ELR (cell line): ENCODE data around the gene GLRX2.
A peak's percentile ranks its signal among the peaks of the same experiment; 100 is the strongest.
"Not testable (repeated sequence)": the region's sequence is repeated elsewhere in the genome, so short reads cannot be mapped to it uniquely, and the experiment has no call there.

Experiments
- DNase-seq: peaks from one replicate; pipeline ENCODE4 v3.0.0-alpha.2; 2015; ENCODE audit warnings: low read depth

Gene GLRX2

DNA sequence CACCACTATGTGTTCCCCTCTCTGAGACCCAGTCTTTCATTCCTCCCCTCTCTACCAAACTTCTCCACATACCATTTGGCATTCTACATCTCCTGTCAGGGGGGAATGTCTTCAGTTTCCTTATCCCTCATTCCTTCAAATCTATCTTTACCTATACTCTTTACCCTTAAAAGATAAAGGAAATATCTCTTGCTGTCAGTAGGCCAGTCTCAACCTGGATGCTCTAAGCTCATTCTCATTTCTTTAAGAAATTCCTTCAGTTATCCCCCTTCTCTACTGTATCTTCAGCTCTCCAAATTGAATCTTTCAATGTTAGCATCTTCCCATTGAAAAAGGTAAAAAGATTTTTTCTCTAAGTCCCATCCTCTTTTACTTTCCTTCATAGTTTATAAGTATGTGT is 39.3 kb downstream of the GLRX2 start:
- DNase-seq, result no peak

DNA sequence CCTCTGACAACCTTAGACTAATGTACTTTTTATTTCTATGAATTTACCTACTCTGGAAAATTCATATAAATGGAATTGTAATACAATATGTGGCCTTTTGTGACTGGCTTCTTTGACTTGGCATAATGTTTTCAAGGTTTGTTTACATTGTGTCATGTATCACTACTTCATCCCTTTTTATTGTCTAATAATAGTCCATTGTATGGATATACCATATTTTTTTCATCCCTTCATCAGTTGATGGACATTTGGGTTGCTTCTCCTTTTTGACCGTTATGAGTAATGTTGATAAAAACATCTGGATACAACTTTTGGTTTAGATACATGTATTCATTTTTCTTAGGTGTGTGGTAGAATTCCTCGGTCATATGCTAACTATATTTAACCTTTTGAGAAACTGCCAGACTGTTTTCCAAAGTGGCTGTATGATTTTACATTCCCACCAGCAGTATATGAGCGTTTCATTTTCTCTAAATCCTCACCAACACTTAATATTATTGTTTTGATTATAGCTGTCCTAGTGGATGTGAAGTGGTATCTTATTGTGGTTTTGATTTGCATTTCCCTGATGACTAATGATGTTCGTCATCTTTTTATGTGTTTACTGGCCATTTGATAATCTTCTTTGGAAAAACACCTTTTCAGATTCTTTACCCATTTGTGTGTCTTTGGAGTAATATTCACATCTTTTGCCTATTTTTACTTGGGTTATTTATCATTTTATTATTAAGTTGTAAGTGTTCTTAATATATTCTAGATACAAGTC is 42.3 kb downstream of the GLRX2 start:
- DNase-seq, result peak; percentile 76

DNA sequence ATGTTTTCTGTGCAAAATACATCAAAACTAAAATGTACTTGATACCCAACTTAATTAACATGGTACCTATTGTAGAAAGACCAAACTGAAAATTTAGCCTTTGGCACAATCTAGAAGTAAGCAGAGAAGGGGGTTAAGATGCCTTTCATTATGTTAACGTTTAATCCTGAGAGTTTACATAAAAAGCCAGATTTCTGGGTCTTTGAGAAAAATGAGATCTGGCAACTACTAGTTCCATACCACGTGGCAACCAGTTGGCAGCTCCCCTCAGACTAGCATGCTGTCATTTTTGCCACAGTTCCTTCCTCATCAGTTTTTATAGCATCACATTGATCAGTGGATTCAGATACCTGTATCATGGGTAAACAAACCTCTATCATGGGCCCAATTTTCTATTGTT is 44.3 kb downstream of the GLRX2 start:
- DNase-seq, result peak; percentile 45

DNA sequence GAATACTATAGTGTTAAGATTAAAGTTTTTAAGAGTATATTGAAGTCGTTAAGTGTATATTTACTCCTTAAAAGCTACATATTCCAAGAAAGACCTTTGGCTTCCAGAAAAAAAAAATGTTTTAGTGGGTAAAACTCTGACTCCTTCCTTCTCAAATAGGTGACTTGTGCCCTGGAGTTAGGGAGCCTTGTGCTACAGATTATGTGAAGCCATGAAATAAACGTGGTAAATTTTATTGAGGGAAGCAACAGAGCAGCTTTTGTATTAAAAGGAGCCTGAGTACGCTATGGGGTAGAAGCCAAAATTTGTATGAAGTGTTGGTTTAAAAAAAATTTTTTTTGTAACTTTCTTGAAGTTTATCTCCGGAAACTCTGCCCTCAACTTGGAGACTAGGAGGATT is 44.8 kb downstream of the GLRX2 start:
- DNase-seq, result peak; percentile 36

DNA sequence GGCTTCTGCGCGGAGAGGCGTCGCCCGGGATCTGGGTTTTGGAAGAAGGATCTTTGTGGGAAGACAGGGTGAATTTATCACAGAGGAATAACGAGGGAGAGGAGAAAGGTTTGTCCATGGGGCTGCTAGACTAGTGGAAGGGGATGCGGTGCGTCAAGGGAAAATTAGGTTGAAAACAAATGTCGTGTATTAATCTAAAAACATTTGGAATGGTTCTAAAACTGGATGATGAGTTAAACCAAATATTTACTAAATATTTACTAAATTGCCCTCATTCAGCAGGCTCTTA is 45.2 kb downstream of the GLRX2 start:
- DNase-seq, result no peak

DNA sequence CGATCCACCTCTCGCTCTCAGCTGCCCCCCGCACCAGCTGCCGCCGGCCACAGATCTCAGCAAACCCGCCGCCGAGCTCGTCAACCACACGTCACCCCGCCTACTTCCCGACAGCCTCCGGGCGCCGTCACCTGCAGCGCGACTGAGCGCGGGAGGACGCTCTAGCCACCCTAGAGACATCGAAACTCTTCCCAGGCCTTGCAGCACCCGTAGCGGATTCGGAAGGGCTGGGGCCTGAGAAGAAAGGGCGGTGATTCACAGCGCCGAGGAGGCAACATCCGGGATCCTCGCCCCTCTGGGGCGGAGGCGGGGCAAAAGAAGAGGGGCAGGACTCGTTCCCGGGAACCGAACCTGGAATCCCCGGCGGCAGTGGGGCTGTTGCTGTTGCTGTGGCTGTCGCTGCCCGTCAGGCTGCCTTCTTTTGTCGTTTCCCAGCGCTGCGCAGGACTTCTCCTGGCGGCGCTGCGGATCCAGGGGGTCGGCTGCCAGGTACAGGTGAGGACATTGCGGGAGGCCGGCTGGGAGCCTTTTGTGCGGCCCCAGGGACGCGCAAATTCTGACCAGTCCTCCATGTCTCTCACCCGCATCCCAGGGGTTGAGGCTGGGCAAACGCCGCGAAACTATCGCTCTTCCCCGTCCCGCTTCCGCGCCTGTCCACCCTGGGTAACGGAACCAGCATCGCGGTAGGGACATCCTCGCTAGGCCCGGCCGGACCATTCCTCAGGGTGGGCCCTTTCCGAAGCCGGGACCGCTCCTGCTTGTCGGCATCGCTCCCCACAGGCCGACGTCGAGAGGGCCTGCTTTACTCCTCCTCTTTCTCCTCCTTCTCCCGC is 45.7 kb downstream of the GLRX2 start, which contains the start of the genes RO60 and UCHL5:
Gene RO60 (plus strand): TSS at position 331 of the 833 bp plus-strand sequence. CDS start 9,443 bp downstream, outside the sequence.
Gene UCHL5 (minus strand): TSS at position 79 of the 833 bp plus-strand sequence. CDS start 100 bp downstream, outside the sequence.
- peak; percentile 99 for DNase-seq

DNA sequence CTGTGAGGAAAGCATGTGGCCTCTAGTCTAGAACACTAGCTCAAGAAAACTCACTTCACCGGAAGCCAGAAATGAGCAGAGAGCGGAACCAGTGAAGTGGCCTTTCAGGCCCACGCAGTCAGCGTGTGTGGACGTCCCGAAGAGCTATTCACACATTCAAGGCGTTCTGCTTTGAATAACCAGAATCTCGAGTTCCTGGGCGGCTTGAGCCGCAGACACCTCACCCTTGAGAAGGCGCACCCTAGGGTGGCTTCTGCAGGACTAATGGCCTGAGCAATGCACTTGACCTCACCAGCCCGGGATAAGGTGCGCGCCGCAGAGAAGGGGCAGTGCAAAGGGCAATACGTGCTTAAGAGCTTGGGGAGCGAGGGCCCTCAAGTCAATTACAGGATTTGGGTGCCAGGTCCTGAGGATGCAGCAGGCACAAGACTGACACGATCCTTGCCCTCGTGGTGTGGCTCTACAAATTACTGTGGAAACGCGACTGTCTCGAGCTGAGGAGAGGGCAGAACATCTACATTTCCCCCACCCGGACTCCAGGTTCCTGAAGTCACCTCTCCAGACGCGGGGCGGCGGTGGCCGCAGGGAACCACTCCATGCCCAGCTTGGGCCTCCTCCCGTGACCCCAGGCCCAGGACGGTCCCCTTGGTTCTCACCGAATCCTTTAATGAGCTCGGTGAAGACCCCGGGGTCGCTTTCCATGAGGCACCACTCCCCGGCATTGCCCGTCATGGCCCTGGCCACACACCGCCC is 46.5 kb downstream of the GLRX2 start:
- peak; percentile 66 for DNase-seq

DNA sequence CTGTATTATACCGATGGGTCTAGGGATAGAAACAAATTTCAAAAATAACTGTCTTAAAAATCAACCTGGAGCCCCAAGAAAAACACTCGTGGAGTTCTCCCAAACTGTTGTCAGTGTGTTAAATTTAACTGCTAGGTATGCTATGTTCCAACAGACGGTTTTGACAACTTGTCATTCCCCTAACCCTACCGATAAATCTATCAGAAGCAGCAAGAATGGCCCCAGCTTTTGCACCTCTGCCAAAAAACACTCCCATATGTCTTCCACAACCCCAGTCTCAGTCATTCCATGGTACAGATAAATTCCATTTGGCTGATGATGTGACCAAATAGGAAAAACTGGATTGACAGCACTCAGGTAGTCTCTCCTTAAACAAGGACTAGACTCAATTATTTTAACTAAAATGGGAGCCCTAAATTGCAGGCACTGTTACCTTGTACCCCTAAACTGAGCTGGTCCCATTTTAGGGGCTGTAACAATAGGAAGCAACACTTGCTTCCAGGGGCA is 51.0 kb downstream of the GLRX2 start:
- no peak for DNase-seq

DNA sequence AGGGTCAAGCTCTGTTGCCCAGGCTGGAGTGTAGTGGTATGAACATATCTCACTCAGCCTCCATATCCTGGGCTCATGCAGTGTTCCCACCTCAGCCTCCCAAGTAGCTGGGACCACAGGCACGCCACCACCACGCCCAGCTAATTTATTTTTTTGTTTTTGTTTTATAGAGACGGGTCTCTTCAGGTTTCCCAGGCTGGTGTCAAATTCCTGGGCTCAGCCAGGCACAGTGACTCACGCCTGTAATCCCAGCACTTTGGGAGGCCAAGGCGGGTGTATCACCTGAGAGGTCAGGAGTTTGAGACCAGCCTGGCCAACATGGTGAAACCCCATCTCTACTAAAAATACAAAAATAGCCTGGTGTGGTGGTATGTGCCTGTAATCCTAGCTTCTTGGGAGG is 56.3 kb downstream of the GLRX2 start:
- DNase-seq, result not testable (repeated sequence)
